PC-9 (cell line): ENCODE results near the gene GRIP2. TPM values are rescaled to one million over a fixed set of nuclear protein-coding genes. Genes with fewer than 3 reads are reported as not detected.

Experiments used
- BruUV-seq: library from RNA; stranded (reverse); fragments of 400-500 nt; replicated peaks from 2 replicates; lab custom pipeline; 2021; lab: Mats Ljungman, UMichigan
- CTCF ChIA-PET: fragments of 300-600 bp; sonication (Branson Sonifier 250); formaldehyde crosslinking; loops from one replicate; lab custom pipeline; 2022; ENCODE audit warnings: antibody characterized with exemption; lab: Charles Lee
- POLR2A ChIA-PET: fragments of 300-600 bp; sonication (Branson Sonifier 250); formaldehyde crosslinking; loops from one replicate; lab custom pipeline; 2022; ENCODE audit warnings: antibody characterized with exemption; ENCODE audit not compliant: unreplicated experiment; lab: Charles Lee
- DNase-seq, 2 experiments: peaks; one replicate each; pipeline versions ENCODE4 v3.0.0 to v3.0.0-alpha.2; 2015 to 2022; ENCODE audit warnings: mixed read lengths in 1 of 2
- H2AFZ ChIP-seq: fragments of 200-600 bp; sonication (generic); 2 replicates; pipeline ENCODE4 v1.8.1; 2017; ENCODE audit warnings: antibody characterized with exemption
- H3F3A ChIP-seq: fragments of 200-600 bp; sonication (generic); 2 replicates; pipeline ENCODE4 v1.8.1; 2017; ENCODE audit warnings: antibody characterized with exemption, mild to moderate bottlenecking, low read depth; ENCODE audit not compliant: insufficient read depth
- H3K27ac ChIP-seq: fragments of 200-600 bp; sonication (generic); 2 replicates; pipeline ENCODE4 v1.6.1; 2016; ENCODE audit warnings: mixed run types
- H3K27me3 ChIP-seq: fragments of 200-600 bp; sonication (generic); 2 replicates; pipeline ENCODE4 v1.6.1; 2016; ENCODE audit warnings: low read depth, mixed run types; ENCODE audit not compliant: insufficient read depth
- H3K36me3 ChIP-seq: fragments of 200-600 bp; sonication (generic); 2 replicates; pipeline ENCODE4 v1.6.1; 2016; ENCODE audit warnings: low read depth, mixed run types
- H3K4me1 ChIP-seq: fragments of 200-600 bp; sonication (generic); replicated peaks from 2 replicates; pipeline ENCODE4 v1.6.1; 2016; ENCODE audit warnings: mixed run types; ENCODE audit not compliant: insufficient read depth
- H3K4me2 ChIP-seq: fragments of 200-600 bp; sonication (generic); 2 replicates; pipeline ENCODE4 v1.6.1; 2017; ENCODE audit warnings: mixed run types
- H3K4me3 ChIP-seq: fragments of 200-600 bp; sonication (generic); 2 replicates; pipeline ENCODE4 v1.6.1; 2016; ENCODE audit warnings: mixed run types
- H3K79me2 ChIP-seq: fragments of 200-600 bp; sonication (generic); 2 replicates; pipeline ENCODE4 v1.6.1; 2017; ENCODE audit warnings: low read depth, mixed run types
- H3K9me2 ChIP-seq: fragments of 200-600 bp; sonication (generic); 2 replicates; pipeline ENCODE4 v1.8.1; 2017; ENCODE audit warnings: mild to moderate bottlenecking; ENCODE audit not compliant: insufficient read depth
- H3K9me3 ChIP-seq: fragments of 200-600 bp; sonication (generic); 2 replicates; pipeline ENCODE4 v1.8.1; 2016; ENCODE audit warnings: low read depth; ENCODE audit not compliant: insufficient read depth
- H4K20me1 ChIP-seq: fragments of 200-600 bp; sonication (generic); 2 replicates; pipeline ENCODE4 v1.8.1; 2017; ENCODE audit not compliant: insufficient read depth
- CTCF ChIP-seq: fragments of 200-600 bp; sonication (generic); conservative IDR thresholded peaks from 2 replicates; pipeline ENCODE4 v1.6.1; 2017; ENCODE audit warnings: mixed run types, antibody characterized with exemption, mild to moderate bottlenecking, moderate library complexity
- EZH2 ChIP-seq: fragments of 200-600 bp; sonication (generic); IDR thresholded peaks from 2 replicates; pipeline ENCODE4 v1.8.0; 2017; ENCODE audit warnings: antibody characterized with exemption, low read depth
- intact Hi-C: fragments of 100-400 bp; cut with micrococcal nuclease; formaldehyde crosslinking; loops from one replicate; pipeline ENCODE4 v1.10.0; 2022; ENCODE audit not compliant: unreplicated experiment
- total RNA-seq: library from RNA; stranded (reverse); gene quantifications from 2 replicates; pipeline ENCODE4 v1.2.3, GENCODE V29; 2021

GRIP2 gene
- total RNA-seq, 1 experiment from 2014 or later, result not detected

GRCh38 chr3:14586611-14587010, 46.5 kb upstream of the GRIP2 start:
- Histone ChIP-seq H3K4me2 (no peak overlapping the region), H4K20me1 (no peaks in the 10 kb centered on the region), H3K36me3 (no peaks in the 10 kb centered on the region), H3K79me2 (no peaks in the 10 kb centered on the region), H2AFZ (no peak overlapping the region), H3K4me1 (no peaks in the 10 kb centered on the region), H3K9me3 (no peaks in the 10 kb centered on the region), H3K4me3 (no peak overlapping the region), H3F3A (no peaks in the 10 kb centered on the region), H3K9me2 (no peaks in the 10 kb centered on the region), H3K27me3 (peaks cover 74% of the 10 kb centered on the region), H3K27ac (no peak overlapping the region)
- ChIA-PET CTCF (no interaction called here), POLR2A (no interaction called here)
- DNase-seq, result no peak
- TF ChIP-seq EZH2, result no peak
- TF ChIP-seq CTCF, result no peak
- intact Hi-C loops, result no loop called here
- BruUV-seq, result no TSS peak

- CTCF ChIA-PET, result no interaction called here
- intact Hi-C loops, result no loop called here
- BruUV-seq, result no TSS peak
- Histone ChIP-seq H3F3A (no peaks in the 10 kb centered on the region), H2AFZ (no peak overlapping the region), H3K9me3 (no peaks in the 10 kb centered on the region), H3K27me3 (peaks cover 74% of the 10 kb centered on the region), H3K4me1 (no peaks in the 10 kb centered on the region), H4K20me1 (no peaks in the 10 kb centered on the region), H3K27ac (no peak overlapping the region), H3K36me3 (no peaks in the 10 kb centered on the region), H3K4me2 (no peak overlapping the region), H3K4me3 (no peak overlapping the region), H3K9me2 (no peaks in the 10 kb centered on the region), H3K79me2 (no peaks in the 10 kb centered on the region)
- TF ChIP-seq EZH2, result no peak
- TF ChIP-seq CTCF, result no peak
- DNase-seq, result no peak
- POLR2A ChIA-PET, result no interaction called here
These were observed 43.5 kb upstream of the GRIP2 start for GRCh38 chr3:14583548-14584091.

DNA sequence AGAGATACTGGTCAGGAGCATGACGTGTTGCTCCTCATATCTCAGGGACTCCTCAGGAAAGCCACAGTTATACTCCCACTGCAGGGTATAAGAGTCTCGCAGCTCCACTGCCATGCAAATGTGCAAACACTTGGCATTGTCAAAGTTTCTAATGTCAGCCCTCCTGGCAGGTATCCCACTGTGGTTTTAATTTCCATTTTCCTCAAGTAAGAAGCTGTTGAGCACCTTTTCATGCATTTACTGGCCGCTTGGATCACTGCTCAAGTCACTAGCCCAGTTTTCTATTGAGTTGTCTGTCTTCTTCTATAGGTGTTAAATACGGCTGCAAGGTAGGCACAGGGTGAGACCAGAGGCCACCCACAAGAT, 41.9 kb upstream of the GRIP2 start:
- no peak for DNase-seq
- no peaks in the 10 kb centered on the region; the same call in 1 of the 2 replicates for H3F3A ChIP-seq
- no peaks in the 10 kb centered on the region for H3K36me3 ChIP-seq
- peaks cover 88% of the 10 kb centered on the region for H3K27me3 ChIP-seq
- H4K20me1 ChIP-seq, result no peaks in the 10 kb centered on the region
- intact Hi-C loops, result no loop called here
- H3K27ac ChIP-seq, result no peak overlapping the region
- H3K4me1 ChIP-seq, result no peaks in the 10 kb centered on the region
- H3K9me2 ChIP-seq, result no peaks in the 10 kb centered on the region
- BruUV-seq, result no TSS peak
- no peak overlapping the region for H3K4me2 ChIP-seq
- no peaks in the 10 kb centered on the region for H3K9me3 ChIP-seq
- ChIA-PET POLR2A (interaction anchor here (0.6 kb wide), 1 partner anchor 1696 kb away, joined by 9 read pairs; no protein-coding TSS in a partner anchor), CTCF (no interaction called here)
- no peak overlapping the region for H3K4me3 ChIP-seq
- TF ChIP-seq EZH2 (no peak), CTCF (no peak)
- no peak overlapping the region for H2AFZ ChIP-seq
- no peaks in the 10 kb centered on the region for H3K79me2 ChIP-seq
